ENCODE measurements around the gene ATP10D. TPM values are rescaled to one million over a fixed set of nuclear protein-coding genes. Genes with fewer than 3 reads are reported as not detected.

The ATP10D gene
- total and polyA plus RNA-seq, 3 experiments from 2014 or later = 6.3 to 7.2 (median 6.4) TPM

GRCh38 chr4:47639531-47639930 is 154.5 kb downstream of the ATP10D start:
- H3K36me3 Mint-ChIP-seq = peaks cover 0 to 8% (median 3%) of the 10 kb centered on the region in 3 donors
- no peak overlapping the region for H3K27ac Mint-ChIP-seq
- CTCF ChIA-PET = no interaction called here
- Histone ChIP-seq H3K27me3 (ENCODE audit: insufficient read depth, low read length, poor library complexity, severe bottlenecking) (no peaks in the 10 kb centered on the region), H3K4me3 (ENCODE audit: low read length) (no peak overlapping the region), H3K36me3 (ENCODE audit: insufficient read depth, low read length) (no peaks in the 10 kb centered on the region), H3K27ac (ENCODE audit: low read depth, low read length) (no peak overlapping the region), H3K9me3 (ENCODE audit: low read length) (no peaks in the 10 kb centered on the region), H3K4me1 (ENCODE audit: insufficient read depth, low read length) (no peaks in the 10 kb centered on the region)
- no peak overlapping the region for H3K4me3 Mint-ChIP-seq
- peaks cover 0 to 15% (median 8%) of the 10 kb centered on the region in 5 donors for H3K9me3 Mint-ChIP-seq
- no peak for DNase-seq
- POLR2A ChIA-PET = no interaction called here
- H3K4me1 Mint-ChIP-seq = no peaks in the 10 kb centered on the region
- H3K27me3 Mint-ChIP-seq = peaks cover 18 to 53% of the 10 kb centered on the region in 2 donors

GRCh38 chr4:47640911-47641310 is 155.8 kb downstream of the ATP10D start:
- Mint-ChIP-seq H3K36me3 (peaks cover 0 to 8% (median 3%) of the 10 kb centered on the region in 3 donors), H3K9me3 (peaks cover 0 to 14% (median 8%) of the 10 kb centered on the region in 5 donors), H3K4me1 (no peaks in the 10 kb centered on the region), H3K27ac (no peak overlapping the region), H3K4me3 (no peak overlapping the region), H3K27me3 (peaks cover 18 to 49% of the 10 kb centered on the region in 2 donors)
- ChIA-PET CTCF (no interaction called here), POLR2A (no interaction called here)
- no peaks in the 10 kb centered on the region for H3K9me3 ChIP-seq (ENCODE audit: low read length)
- H3K36me3 ChIP-seq (ENCODE audit: insufficient read depth, low read length) = no peaks in the 10 kb centered on the region
- no peaks in the 10 kb centered on the region for H3K4me1 ChIP-seq (ENCODE audit: insufficient read depth, low read length)
- no peaks in the 10 kb centered on the region for H3K27me3 ChIP-seq (ENCODE audit: insufficient read depth, low read length, poor library complexity, severe bottlenecking)
- no peak for DNase-seq
- no peak overlapping the region for H3K4me3 ChIP-seq (ENCODE audit: low read length)
- H3K27ac ChIP-seq (ENCODE audit: low read depth, low read length) = no peak overlapping the region

- Mint-ChIP-seq H3K9me3 (peaks cover 0 to 9% (median 3%) of the 10 kb centered on the region in 5 donors), H3K27me3 (peaks cover 18 to 45% of the 10 kb centered on the region in 2 donors), H3K36me3 (peaks cover 0 to 5% (median 3%) of the 10 kb centered on the region in 3 donors), H3K27ac (no peak overlapping the region), H3K4me3 (no peak overlapping the region), H3K4me1 (no peaks in the 10 kb centered on the region)
- Histone ChIP-seq H3K4me1 (ENCODE audit: insufficient read depth, low read length) (no peaks in the 10 kb centered on the region), H3K4me3 (ENCODE audit: low read length) (no peak overlapping the region), H3K27me3 (ENCODE audit: insufficient read depth, low read length, poor library complexity, severe bottlenecking) (no peaks in the 10 kb centered on the region), H3K27ac (ENCODE audit: low read depth, low read length) (no peak overlapping the region), H3K9me3 (ENCODE audit: low read length) (no peaks in the 10 kb centered on the region), H3K36me3 (ENCODE audit: insufficient read depth, low read length) (no peaks in the 10 kb centered on the region)
- POLR2A ChIA-PET = no interaction called here
- DNase-seq = no peak
- CTCF ChIA-PET = no interaction called here
Observed at GRCh38 chr4:47641755-47642154, 156.7 kb downstream of the ATP10D start.

- DNase-seq = no peak
- ChIA-PET POLR2A (no interaction called here), CTCF (no interaction called here)
- no peaks in the 10 kb centered on the region for H3K4me1 ChIP-seq (ENCODE audit: insufficient read depth, low read length)
- Mint-ChIP-seq H3K9me3 (peaks cover 0 to 4% (median 0%) of the 10 kb centered on the region in 5 donors), H3K4me1 (no peaks in the 10 kb centered on the region), H3K4me3 (no peak overlapping the region), H3K27ac (no peak overlapping the region), H3K36me3 (no peaks in the 10 kb centered on the region), H3K27me3 (peaks cover 15 to 40% of the 10 kb centered on the region in 2 donors)
- H3K27ac ChIP-seq (ENCODE audit: low read depth, low read length) = no peak overlapping the region
- H3K27me3 ChIP-seq (ENCODE audit: insufficient read depth, low read length, poor library complexity, severe bottlenecking) = no peaks in the 10 kb centered on the region
- H3K9me3 ChIP-seq (ENCODE audit: low read length) = no peaks in the 10 kb centered on the region
- no peak overlapping the region for H3K4me3 ChIP-seq (ENCODE audit: low read length)
- H3K36me3 ChIP-seq (ENCODE audit: insufficient read depth, low read length) = no peaks in the 10 kb centered on the region
Observed at GRCh38 chr4:47642191-47642830, 157.2 kb downstream of the ATP10D start.

Other genes starting within 250 kb of the ATP10D start
- 10 to 100 TPM; 29.0 to 33.6 TPM for gene COMMD8, start 21.6 kb upstream of the ATP10D start, total RNA-seq
- 55.0 TPM for gene COMMD8, start 21.6 kb upstream of the ATP10D start, polyA plus RNA-seq

All from CD8-positive, alpha-beta memory T cell (primary cell).